VCaP (cell line): ENCODE results near the gene SF1.

Experiments
- H3K27ac ChIP-seq: fragments of 450-650 bp; 2 replicates; pipeline ENCODE4 v1.5.1; 2017
- CTCF ChIP-seq: fragments of 450-650 bp; conservative IDR thresholded peaks from 2 replicates; pipeline ENCODE4 v1.5.1; 2017; ENCODE audit warnings: mild to moderate bottlenecking, moderate library complexity

SF1 gene

GRCh38 chr11:64720640-64721358, 57.5 kb downstream of the SF1 start:
- H3K27ac ChIP-seq: no peak overlapping the region
- TF ChIP-seq CTCF: no peak

- no peak for TF ChIP-seq CTCF
- H3K27ac ChIP-seq: no peak overlapping the region
Measured at GRCh38 chr11:64720167-64720566, 58.2 kb downstream of the SF1 start.

- no peak for TF ChIP-seq CTCF
- no peak overlapping the region for H3K27ac ChIP-seq
Measured at GRCh38 chr11:64719406-64719805, 58.9 kb downstream of the SF1 start.

- TF ChIP-seq CTCF: no peak
- H3K27ac ChIP-seq: no peak overlapping the region
Measured at GRCh38 chr11:64718780-64719124, 59.6 kb downstream of the SF1 start.

DNA sequence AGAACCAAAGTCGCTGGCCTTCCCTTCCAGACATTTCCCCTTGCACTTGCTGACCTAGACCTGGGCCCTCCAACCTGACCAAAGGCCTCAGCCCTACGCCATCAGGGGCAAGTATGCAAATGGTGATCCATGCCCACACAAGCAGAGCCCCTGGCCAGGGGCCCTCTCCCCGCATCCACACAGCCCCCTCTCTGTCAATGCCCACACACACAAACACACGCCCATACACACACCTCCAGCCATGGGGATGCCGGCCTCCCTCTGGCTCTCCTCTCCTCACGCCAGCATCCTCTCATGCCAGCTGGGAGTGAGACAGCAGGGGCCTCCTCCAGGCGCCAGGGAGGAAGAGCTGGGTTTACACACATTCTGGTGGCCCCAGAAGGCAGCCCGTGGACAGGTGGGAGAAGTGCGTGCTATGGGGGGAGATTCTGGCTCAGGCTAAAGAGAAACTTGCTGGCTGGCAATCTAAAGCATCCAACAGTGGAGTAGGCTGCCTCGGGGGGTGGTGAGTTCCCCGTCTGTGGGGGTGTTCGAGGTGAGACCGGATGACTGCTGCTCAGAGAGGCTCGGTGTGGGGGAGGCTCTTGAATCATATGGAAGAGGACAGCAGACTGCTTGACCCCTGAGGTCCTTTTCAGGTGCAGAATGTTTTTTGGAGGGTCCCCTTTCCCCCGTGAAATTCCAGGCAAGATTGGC, 60.1 kb downstream of the SF1 start:
- TF ChIP-seq CTCF: no peak
- no peak overlapping the region for H3K27ac ChIP-seq

GRCh38 chr11:64717268-64717578, 61.1 kb downstream of the SF1 start:
- TF ChIP-seq CTCF: no peak
- H3K27ac ChIP-seq: no peak overlapping the region

DNA sequence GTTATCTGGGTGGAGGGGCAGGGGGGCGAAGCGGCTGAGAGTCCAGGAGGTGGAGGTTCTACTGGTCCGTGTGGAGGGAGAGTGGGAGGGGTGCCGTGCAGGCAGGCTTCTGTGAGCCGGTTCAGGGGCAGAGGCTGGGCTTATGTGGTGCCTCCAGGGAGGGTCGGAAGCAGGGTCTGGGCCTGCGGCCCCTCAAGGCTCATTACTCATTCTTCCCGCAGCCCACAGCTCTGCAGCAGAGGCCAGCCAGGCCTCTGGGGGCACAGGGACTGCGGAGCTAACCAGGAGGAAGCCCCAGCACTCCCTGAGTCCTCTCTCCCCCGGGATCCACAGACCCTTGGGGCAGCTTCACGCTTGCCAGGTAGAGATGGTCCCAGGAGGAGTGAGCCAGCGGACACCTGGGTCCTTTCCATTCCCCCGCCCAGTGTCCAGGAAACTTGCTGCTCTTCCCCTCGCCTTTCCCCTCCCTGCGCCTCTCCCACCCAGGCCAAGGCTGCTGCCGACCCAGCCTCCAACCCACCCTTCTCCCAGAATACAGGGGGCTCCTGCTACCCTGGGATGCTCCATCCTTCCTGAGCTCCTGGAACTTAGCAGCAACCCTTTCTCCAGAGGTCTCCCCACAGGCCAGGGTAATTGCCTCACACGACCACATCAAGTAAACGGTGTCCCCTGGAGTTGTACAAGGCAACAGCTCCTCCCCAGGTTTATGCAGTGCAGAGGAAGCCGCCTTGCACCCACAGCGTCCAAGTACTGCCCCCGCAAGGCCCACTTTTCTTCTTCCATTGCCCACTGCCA, 61.7 kb downstream of the SF1 start:
- no peak overlapping the region for H3K27ac ChIP-seq
- no peak for TF ChIP-seq CTCF
